ENCODE data around the gene ZBTB47. TPM values are rescaled to one million over a fixed set of nuclear protein-coding genes. Genes with fewer than 3 reads are reported as not detected.

The ZBTB47 gene
- total RNA-seq, 2 donors from 2014 or later, result 0.89 to 1.1 TPM

GRCh38 chr3:42686832-42687650, 33.5 kb downstream of the ZBTB47 start:
- H3K4me1 Mint-ChIP-seq, result peaks cover 3% of the 10 kb centered on the region
- no peaks in the 10 kb centered on the region for H3K9me3 ChIP-seq (ENCODE audit: control insufficient read depth, low read length, poor library complexity, severe bottlenecking)
- H3K36me3 Mint-ChIP-seq (ENCODE audit: low read depth), result no peaks in the 10 kb centered on the region
- DNase-seq, result no peak
- H3K4me3 Mint-ChIP-seq, result peak overlapping the region; percentile 32
- ATAC-seq, result no peak
- H3K27ac Mint-ChIP-seq, result no peak overlapping the region
- peaks cover 24% of the 10 kb centered on the region for H3K27me3 Mint-ChIP-seq

DNA sequence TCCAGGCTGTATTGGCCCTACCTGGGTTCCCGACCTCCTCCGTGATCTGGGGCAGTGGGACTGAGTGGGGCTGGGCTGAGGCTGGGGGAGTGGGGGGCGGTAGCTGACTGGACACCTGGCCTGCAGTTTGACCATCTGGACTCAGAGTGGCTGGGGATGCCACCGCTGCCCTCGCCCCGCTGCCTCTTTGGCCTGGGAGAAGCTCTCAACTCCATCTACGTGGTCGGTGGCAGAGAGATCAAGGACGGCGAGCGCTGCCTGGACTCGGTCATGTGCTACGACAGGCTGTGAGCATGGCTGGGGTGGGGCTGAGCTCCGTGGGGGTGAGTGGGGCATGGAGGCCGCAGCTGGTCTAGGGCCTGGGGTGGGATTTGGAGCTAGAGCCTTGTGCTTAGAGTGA, 34.5 kb downstream of the ZBTB47 start:
- no peak for ATAC-seq
- H3K27ac Mint-ChIP-seq, result no peak overlapping the region
- H3K36me3 Mint-ChIP-seq (ENCODE audit: low read depth), result no peaks in the 10 kb centered on the region
- H3K4me3 Mint-ChIP-seq, result no peak overlapping the region
- peaks cover 3% of the 10 kb centered on the region for H3K4me1 Mint-ChIP-seq
- H3K27me3 Mint-ChIP-seq, result peaks cover 19% of the 10 kb centered on the region
- no peak for DNase-seq
- no peaks in the 10 kb centered on the region for H3K9me3 ChIP-seq (ENCODE audit: control insufficient read depth, low read length, poor library complexity, severe bottlenecking)

DNA sequence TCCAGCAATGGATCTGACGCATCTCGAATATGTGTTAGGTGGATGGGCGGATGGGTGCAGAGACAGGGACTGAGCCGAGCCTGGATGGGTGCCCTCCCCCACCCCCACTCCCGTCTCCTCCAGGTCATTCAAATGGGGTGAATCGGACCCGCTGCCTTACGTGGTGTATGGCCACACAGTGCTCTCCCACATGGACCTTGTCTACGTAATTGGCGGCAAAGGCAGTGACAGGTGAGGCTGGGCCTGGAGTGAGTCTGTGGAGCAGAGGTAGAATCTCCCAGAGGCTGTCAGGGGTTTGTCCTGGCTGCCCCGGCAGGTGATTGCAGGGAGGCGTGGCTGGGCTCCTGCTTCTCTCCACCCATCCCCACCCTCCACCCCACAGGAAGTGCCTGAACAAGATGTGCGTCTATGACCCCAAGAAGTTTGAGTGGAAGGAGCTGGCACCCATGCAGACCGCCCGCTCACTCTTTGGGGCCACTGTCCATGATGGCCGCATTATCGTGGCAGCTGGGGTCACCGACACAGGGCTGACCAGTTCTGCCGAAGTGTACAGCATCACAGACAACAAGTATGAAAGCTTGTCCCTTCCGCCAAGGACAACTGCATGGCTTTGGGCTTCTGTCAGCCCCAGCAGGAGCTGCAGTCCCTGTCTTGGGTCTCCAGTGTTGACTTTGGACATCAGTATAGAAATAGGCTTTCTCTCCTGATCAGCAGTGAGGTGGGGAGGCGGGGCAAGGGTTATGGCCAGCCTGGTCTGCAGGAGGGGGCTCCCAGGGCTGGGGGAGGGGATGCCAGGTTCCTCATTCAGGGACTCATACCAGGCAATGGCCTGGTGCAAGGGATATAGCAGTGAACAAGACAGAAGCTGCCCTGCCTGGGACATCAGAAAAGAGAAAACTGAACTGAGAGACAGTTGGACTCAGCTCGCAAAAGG, 35.3 kb downstream of the ZBTB47 start:
- H3K27me3 Mint-ChIP-seq, result peaks cover 13% of the 10 kb centered on the region
- H3K4me3 Mint-ChIP-seq, result no peak overlapping the region
- ATAC-seq, result no peak
- H3K36me3 Mint-ChIP-seq (ENCODE audit: low read depth), result no peaks in the 10 kb centered on the region
- peaks cover 3% of the 10 kb centered on the region for H3K4me1 Mint-ChIP-seq
- no peak overlapping the region for H3K27ac Mint-ChIP-seq
- H3K9me3 ChIP-seq (ENCODE audit: control insufficient read depth, low read length, poor library complexity, severe bottlenecking), result no peaks in the 10 kb centered on the region
- DNase-seq, result no peak

DNA sequence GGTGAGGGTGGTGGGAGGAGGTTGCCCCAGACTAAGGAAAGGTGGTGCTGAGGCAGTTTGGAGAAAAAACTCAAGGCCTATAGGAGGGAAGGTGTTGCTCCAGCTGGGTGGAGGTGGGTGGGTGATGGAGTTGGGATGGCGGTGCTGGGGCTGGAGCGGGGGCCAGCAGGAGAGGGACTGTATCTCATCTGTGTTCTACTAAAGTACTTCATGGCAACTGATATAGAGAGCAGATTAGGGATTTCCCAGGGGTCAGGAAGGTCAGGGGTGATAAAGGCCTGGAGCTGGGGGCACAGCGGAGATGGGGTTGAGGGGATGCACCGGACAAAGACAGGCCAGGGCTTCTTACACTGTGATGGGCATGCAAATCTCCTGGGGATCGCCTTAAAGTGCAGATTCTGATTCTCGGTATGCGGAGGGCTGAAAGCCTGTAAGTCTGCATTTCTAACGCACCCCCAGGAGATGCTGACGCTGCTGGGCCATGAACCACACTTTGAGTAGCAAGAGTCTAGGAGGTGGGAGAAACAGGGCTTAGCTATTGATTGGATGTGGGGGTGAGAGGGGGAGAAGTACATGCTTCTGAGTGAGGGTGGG, 36.0 kb downstream of the ZBTB47 start:
- no peak overlapping the region for H3K27ac Mint-ChIP-seq

DNA sequence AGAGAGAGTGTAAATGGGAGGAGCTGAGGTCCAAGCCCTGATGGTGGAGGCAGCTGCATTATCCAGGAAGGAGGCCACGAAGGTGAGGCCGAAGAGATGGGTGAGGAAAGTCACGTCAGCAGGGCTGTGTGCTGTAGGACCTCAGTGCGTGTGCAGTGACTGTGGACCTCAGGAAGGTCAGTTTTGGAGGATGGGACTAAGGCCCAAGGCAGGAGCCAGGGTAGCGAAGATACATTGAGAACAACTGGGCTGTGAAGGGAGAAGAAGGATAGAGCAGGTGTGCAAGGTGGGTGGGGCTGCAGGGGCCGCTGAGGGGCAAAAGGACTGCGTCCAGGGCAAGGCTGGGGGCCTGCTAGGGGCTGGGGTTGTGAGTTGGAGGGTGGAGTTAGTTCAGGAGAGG, 36.7 kb downstream of the ZBTB47 start:
- H3K4me1 Mint-ChIP-seq, result peaks cover 3% of the 10 kb centered on the region
- no peak for ATAC-seq
- no peak overlapping the region for H3K27ac Mint-ChIP-seq

More for the DNA sequence above, 36.0 kb downstream of the ZBTB47 start:
- Mint-ChIP-seq H3K4me1 (peaks cover 3% of the 10 kb centered on the region), H3K36me3 (ENCODE audit: low read depth) (no peaks in the 10 kb centered on the region), H3K4me3 (no peak overlapping the region), H3K27me3 (peaks cover 13% of the 10 kb centered on the region)
- DNase-seq, result no peak
- no peaks in the 10 kb centered on the region for H3K9me3 ChIP-seq (ENCODE audit: control insufficient read depth, low read length, poor library complexity, severe bottlenecking)
- no peak for ATAC-seq

DNA sequence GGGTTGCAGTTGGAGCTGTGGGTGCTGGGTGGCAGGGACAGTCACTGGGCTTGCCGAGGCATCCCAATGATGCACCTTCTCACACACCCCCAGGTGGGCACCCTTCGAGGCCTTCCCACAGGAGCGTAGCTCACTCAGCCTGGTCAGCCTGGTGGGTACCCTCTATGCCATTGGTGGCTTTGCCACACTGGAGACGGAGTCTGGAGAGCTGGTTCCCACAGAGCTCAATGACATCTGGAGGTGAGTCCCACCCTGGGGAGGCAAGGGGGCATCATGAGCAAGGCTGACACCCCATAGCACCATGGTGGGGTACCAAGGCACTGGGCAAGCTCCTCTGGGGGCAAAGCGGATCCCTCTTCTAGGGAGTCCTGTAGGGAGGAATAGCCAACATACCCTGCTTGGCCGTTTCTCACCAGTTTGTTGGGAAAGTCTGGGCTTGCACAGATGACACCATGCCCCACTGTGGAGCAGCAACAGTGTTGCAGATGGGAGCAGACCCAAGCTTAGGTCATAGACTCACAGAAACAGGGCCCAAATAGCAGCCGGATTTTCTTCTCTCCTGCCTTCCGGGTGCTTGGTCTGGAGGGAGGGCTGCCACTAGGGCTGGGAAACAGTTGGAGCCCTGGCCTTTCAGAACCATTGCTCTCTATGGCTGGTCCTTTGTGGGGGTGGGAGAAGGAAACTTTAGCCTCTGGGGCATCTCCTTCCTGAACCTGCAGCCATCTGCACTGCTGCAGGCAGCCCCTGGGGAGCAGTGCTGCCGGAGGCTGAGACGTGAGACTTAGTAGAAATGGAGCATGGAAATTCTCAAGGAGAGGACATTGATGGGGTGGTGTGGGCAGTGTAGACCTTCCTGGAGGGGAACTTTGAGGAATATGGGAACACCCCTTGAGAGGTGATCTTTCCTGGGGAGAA, 37.5 kb downstream of the ZBTB47 start:
- no peak for ATAC-seq
- Mint-ChIP-seq H3K4me3 (no peak overlapping the region), H3K36me3 (ENCODE audit: low read depth) (no peaks in the 10 kb centered on the region), H3K27me3 (peaks cover 8% of the 10 kb centered on the region), H3K27ac (no peak overlapping the region), H3K4me1 (peaks cover under 1% of the 10 kb centered on the region)
- no peaks in the 10 kb centered on the region for H3K9me3 ChIP-seq (ENCODE audit: control insufficient read depth, low read length, poor library complexity, severe bottlenecking)
- DNase-seq, result no peak

More for the DNA sequence above, 36.7 kb downstream of the ZBTB47 start:
- H3K36me3 Mint-ChIP-seq (ENCODE audit: low read depth), result no peaks in the 10 kb centered on the region
- DNase-seq, result no peak
- H3K9me3 ChIP-seq (ENCODE audit: control insufficient read depth, low read length, poor library complexity, severe bottlenecking), result no peaks in the 10 kb centered on the region
- H3K4me3 Mint-ChIP-seq, result no peak overlapping the region
- H3K27me3 Mint-ChIP-seq, result peaks cover 13% of the 10 kb centered on the region

DNA sequence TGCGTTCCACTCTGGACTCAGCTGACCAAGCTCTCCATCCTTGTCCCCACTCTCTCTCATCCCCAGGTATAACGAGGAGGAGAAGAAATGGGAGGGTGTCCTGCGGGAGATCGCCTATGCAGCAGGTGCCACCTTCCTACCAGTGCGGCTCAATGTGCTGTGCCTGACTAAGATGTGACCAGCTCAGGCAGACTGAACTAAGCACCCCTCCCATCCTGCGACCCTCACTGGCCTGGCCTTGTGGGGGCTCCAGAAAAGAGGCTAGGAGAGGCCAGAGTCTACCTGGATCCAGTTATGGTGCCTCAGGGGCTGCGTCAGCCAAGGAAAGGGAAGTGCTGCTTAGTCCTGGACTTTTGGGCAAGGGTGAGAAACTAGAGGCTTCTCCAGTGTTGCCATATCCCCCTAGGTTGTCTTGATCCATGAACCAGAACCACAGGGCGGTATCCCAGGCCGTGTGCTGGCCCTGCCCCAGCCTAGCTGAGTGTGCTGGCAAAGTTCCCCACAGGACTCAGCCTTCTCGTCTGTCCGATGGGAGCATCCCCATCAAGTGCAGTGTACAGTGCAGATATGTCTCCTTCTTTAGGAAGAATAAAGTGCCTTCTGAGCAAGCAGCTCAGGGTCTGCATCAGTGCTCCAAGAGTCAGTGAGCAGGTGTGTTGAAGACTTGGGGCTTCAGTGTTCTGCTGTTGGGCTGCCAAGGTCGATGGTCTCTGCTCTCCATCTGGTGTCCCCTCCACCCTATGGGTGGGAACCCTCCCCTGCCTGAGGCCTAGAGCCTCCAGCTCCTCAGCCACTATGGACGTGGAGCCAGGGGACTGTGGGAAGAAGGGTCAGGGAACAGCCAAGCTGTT, 38.5 kb downstream of the ZBTB47 start:
- H3K36me3 Mint-ChIP-seq (ENCODE audit: low read depth), result no peaks in the 10 kb centered on the region
- H3K27ac Mint-ChIP-seq, result no peak overlapping the region
- no peaks in the 10 kb centered on the region for H3K9me3 ChIP-seq (ENCODE audit: control insufficient read depth, low read length, poor library complexity, severe bottlenecking)
- no peaks in the 10 kb centered on the region for H3K4me1 Mint-ChIP-seq
- DNase-seq (no peak), ATAC-seq (no peak)
- H3K4me3 Mint-ChIP-seq, result no peak overlapping the region
- H3K27me3 Mint-ChIP-seq, result peaks cover 5% of the 10 kb centered on the region

DNA sequence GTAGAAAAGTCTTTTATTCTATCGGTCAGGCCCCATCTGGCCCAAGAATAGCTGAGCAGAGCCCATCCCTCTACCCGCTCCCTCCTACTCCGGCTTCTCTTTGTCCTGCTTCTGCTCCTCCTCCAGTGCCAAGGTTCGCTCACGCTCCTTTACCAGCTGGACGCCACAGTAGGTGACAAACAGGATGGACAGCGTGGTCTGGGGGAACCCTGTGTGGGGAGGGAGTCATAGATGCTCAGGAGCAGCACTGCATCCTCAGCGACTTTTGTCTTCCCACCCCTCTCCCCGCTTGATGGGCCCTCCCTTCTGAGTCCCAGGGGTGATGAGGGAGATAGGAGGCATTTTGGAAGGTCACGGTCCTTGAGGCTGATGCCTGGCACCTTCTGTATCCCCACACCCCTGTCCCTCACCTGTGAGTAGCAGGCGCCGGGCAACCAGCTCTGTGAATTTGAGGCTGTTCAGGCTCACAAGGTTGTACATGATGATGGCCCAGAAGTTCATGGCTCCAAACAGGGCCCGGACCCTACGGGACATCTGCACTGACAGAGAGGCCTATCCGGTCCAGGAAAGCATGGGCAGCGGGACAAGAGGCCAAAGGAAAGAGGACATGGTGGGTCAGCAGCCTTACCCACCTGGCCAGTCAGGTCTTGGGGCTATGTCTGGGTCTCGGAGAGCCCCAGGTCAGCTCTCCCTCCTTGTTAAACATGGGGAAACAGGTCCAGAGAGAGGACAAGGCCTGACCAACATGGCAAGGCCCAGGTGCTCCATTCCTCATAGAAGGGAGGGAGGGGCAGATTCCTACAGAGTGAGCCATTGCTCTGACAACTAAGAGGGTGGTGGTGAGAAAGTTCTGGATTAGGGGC, 39.4 kb downstream of the ZBTB47 start:
- Mint-ChIP-seq H3K36me3 (ENCODE audit: low read depth) (no peaks in the 10 kb centered on the region), H3K27ac (no peak overlapping the region), H3K27me3 (peaks cover 5% of the 10 kb centered on the region), H3K4me3 (no peak overlapping the region), H3K4me1 (no peaks in the 10 kb centered on the region)
- DNase-seq (no peak), ATAC-seq (no peak)
- no peaks in the 10 kb centered on the region for H3K9me3 ChIP-seq (ENCODE audit: control insufficient read depth, low read length, poor library complexity, severe bottlenecking)

DNA sequence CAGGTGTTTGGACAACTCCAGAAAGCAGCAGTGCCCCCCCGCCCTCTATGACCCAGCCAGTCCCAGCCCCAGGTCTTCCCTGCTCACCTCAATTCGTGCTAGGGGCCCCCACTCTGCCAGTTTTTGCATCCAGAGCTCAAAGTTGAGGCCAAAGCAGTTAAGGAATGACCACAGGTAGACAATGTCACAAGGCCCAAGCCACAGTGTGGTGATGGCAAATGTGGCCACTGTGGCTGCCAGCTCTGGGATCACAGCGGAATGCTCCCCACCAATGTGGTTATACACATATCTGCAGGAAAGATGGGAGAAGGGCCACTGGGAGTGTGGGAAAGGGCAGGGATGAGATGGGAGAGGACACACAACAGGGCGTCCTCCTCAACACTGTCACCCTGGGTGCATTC, 40.0 kb downstream of the ZBTB47 start:
- no peak for DNase-seq
- ATAC-seq, result no peak
- Mint-ChIP-seq H3K4me3 (no peak overlapping the region), H3K4me1 (peaks cover under 1% of the 10 kb centered on the region), H3K36me3 (ENCODE audit: low read depth) (no peaks in the 10 kb centered on the region), H3K27ac (no peak overlapping the region), H3K27me3 (peaks cover 5% of the 10 kb centered on the region)
- H3K9me3 ChIP-seq (ENCODE audit: control insufficient read depth, low read length, poor library complexity, severe bottlenecking), result no peaks in the 10 kb centered on the region

DNA sequence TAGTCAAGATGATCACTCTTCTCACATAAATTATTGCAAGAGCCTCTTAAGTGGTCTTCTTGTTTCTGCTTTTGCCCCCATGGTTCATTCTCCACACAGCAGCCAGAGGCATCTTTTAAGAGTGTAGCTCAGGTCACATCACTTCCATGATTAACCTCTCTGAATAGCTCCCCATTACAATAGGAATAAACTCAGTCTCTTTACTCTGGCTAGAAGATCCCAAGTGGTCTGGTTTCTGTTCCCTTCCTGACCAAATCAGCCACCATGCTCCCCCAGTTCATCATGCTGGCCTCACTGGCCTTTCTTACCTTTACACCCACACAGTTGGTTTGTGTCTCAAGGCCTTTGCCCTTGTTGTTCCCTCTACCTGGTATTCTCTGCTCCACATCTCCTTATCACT, 40.9 kb downstream of the ZBTB47 start:
- Mint-ChIP-seq H3K36me3 (ENCODE audit: low read depth) (no peaks in the 10 kb centered on the region), H3K27ac (no peak overlapping the region), H3K4me1 (peaks cover 4% of the 10 kb centered on the region), H3K27me3 (peaks cover 5% of the 10 kb centered on the region), H3K4me3 (no peak overlapping the region)
- H3K9me3 ChIP-seq (ENCODE audit: control insufficient read depth, low read length, poor library complexity, severe bottlenecking), result no peaks in the 10 kb centered on the region
- DNase-seq (no peak), ATAC-seq (no peak)

Data from T-helper 17 cell (primary cell).